BJ (cell line): ENCODE data around the gene IL22RA2. TPM values are rescaled to one million over a fixed set of nuclear protein-coding genes. Genes with fewer than 3 reads are reported as not detected.

ENCODE experiments used
- CTCF ChIA-PET: fragments of 350-600 bp; formaldehyde crosslinking; extraction: SDS; loops from one replicate; lab custom pipeline; 2021; ENCODE audit warnings: antibody characterized with exemption, inconsistent platforms; lab: Yijun Ruan, JAX
- POLR2A ChIA-PET: fragments of 300-600 bp; sonication (Branson Sonifier 250); formaldehyde crosslinking; extraction: SDS; loops from one replicate; lab custom pipeline; 2021; ENCODE audit warnings: antibody characterized with exemption; lab: Charles Lee
- DNase-seq: peaks from one replicate; pipeline ENCODE4 v3.0.0-alpha.2; 2011; ENCODE audit warnings: low read depth
- H3K27me3 ChIP-seq: 2 replicates; pipeline ENCODE4 v1.6.0; 2011; ENCODE audit warnings: low read length; ENCODE audit not compliant: control insufficient read depth, insufficient read depth
- H3K36me3 ChIP-seq: 2 replicates; pipeline ENCODE4 v1.5.1; 2011; ENCODE audit warnings: low read length; ENCODE audit not compliant: control insufficient read depth, insufficient read depth
- H3K4me3 ChIP-seq: 2 replicates; pipeline ENCODE4 v1.5.1; 2011; ENCODE audit warnings: low read depth, mild to moderate bottlenecking, control low read depth, low read length
- polyA plus RNA-seq: library from polyadenylated mRNA; depleted of rRNA; stranded (reverse); fragments of >200 nt; gene quantifications from 2 replicates; pipeline ENCODE4 v1.2.3, GENCODE V29; 2011
- TF ChIP-seq, protein P1 (sequence below): IDR thresholded peaks from 2 replicates; pipeline ENCODE4 v1.5.1; 2011; ENCODE audit warnings: low read depth, mild to moderate bottlenecking, control low read depth, inconsistent platforms, low read length, moderate library complexity; ENCODE audit not compliant: insufficient read depth

The IL22RA2 gene
- polyA plus RNA-seq, 1 experiment: not detected

DNA sequence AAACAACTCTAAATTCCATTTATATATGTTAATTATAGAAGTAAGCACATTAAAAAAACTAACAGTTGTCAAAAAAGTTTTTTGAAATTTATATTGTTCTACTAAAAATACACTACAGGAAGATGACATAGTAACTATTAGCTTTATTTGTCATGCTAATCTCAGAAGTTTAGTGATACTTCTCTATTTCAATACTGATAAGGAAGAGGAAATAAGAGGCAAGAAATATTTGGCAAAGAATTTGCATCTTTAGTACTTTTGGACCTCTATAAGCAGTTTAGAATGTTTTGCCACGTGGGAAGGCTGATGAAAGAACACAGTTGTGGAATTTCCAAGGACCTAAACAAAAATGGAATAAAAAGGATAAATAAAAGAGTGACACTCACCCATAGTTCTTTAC lies 33.1 kb upstream of the IL22RA2 start:
- Histone ChIP-seq H3K4me3 (no peak overlapping the region), H3K27me3 (no peaks in the 10 kb centered on the region), H3K36me3 (peaks cover 2% of the 10 kb centered on the region; the same call in 1 of the 2 replicates)
- ChIA-PET CTCF (interaction anchor here (0.8 kb wide), 1 partner anchor 33 kb away, joined by 4 read pairs; no protein-coding TSS in a partner anchor), POLR2A (no interaction called here)
- DNase-seq: no peak
- TF ChIP-seq, protein P1, sequence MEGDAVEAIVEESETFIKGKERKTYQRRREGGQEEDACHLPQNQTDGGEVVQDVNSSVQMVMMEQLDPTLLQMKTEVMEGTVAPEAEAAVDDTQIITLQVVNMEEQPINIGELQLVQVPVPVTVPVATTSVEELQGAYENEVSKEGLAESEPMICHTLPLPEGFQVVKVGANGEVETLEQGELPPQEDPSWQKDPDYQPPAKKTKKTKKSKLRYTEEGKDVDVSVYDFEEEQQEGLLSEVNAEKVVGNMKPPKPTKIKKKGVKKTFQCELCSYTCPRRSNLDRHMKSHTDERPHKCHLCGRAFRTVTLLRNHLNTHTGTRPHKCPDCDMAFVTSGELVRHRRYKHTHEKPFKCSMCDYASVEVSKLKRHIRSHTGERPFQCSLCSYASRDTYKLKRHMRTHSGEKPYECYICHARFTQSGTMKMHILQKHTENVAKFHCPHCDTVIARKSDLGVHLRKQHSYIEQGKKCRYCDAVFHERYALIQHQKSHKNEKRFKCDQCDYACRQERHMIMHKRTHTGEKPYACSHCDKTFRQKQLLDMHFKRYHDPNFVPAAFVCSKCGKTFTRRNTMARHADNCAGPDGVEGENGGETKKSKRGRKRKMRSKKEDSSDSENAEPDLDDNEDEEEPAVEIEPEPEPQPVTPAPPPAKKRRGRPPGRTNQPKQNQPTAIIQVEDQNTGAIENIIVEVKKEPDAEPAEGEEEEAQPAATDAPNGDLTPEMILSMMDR: no peak

DNA sequence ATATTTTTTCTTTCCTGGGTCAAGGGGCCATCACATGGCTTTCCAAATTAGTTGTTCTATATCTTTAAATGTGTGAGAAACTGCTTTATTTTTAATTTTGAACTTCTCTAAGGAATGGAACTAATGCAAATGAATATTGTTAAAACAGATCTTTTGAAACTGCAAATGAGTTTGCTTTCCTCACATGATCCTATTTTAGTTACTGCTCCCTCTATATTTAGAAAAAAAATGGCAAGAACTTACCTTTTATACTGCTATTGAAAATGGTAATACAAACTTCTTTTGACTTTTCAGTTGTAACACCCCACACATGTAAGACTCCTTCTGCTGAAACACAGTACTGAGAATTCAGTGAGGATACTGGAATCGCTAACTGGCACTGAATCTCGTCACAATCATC lies 29.8 kb upstream of the IL22RA2 start:
- ChIA-PET POLR2A (no interaction called here), CTCF (no interaction called here)
- Histone ChIP-seq H3K4me3 (no peak overlapping the region), H3K27me3 (no peaks in the 10 kb centered on the region), H3K36me3 (peaks cover 2% of the 10 kb centered on the region; the same call in 1 of the 2 replicates)
- TF ChIP-seq, protein P1: no peak
- no peak for DNase-seq

DNA sequence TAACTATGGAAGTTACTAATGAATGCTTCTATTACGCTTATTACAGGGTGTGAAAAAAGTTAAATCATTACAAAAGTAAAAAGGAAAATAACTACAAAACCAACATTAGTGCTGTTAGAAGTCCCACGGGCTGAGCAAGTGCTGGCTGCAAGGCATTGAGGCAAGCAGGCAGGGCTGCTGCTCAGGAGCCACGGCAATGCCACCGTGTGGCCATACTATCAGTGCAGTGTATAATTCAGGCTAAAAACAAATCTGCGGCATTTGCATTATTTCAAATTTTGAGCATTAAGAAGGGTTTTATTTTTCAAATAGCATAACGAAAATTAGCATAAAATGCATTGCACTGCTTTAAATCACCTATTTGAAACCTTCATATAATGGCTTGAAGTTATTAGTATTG lies 28.6 kb upstream of the IL22RA2 start:
- Histone ChIP-seq H3K27me3 (no peaks in the 10 kb centered on the region), H3K4me3 (no peak overlapping the region), H3K36me3 (peaks cover 3% of the 10 kb centered on the region; the same call in 1 of the 2 replicates)
- TF ChIP-seq, protein P1: no peak
- ChIA-PET CTCF (no interaction called here), POLR2A (no interaction called here)
- DNase-seq: no peak

DNA sequence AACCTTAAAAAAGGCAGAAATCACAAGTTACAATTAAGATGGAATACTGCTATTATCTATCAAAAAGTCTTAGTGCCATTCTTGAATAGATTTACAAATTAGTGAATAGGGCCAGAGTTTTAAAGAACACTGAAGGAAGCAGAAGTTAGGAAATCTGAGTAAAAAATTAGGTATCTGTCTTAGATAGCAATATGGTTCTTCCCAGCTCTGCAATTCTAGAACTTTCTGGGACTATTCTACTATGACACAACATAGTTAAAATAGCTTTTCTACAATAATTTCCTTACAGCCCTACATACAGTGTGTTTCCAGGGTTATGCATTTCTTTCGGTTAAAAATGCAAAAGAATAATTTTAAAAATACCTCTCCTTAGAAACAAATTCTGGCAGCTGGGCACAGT lies 27.6 kb upstream of the IL22RA2 start:
- DNase-seq: no peak
- TF ChIP-seq, protein P1: no peak
- ChIA-PET POLR2A (no interaction called here), CTCF (no interaction called here)
- H3K27me3 ChIP-seq: no peaks in the 10 kb centered on the region
- H3K36me3 ChIP-seq: peaks cover 3% of the 10 kb centered on the region; the same call in 1 of the 2 replicates
- no peak overlapping the region for H3K4me3 ChIP-seq

DNA sequence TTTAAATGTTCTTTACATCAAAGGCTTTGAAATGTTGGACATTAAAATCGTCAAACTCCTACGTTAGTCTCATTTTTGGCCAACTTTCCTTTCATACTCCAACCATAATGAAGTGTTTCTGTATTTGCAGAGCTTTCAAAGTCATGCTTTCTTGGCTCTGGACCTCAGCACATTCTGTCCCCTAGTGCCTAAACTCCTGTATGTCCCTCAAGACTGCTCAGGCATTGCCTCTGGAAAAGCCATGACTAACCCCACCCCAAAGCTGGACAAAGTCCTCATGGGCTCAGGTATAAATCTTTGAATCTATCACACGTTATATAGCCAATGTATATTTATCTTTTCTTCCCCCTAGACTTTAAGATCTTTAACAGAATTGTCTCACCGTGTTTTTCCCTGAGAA lies 26.8 kb upstream of the IL22RA2 start:
- H3K36me3 ChIP-seq: peaks cover 3% of the 10 kb centered on the region; the same call in 1 of the 2 replicates
- ChIA-PET CTCF (interaction anchor here (0.9 kb wide), 1 partner anchor 105 kb away, joined by 3 read pairs; no protein-coding TSS in a partner anchor), POLR2A (no interaction called here)
- no peak for DNase-seq
- no peak overlapping the region for H3K4me3 ChIP-seq
- H3K27me3 ChIP-seq: no peaks in the 10 kb centered on the region
- TF ChIP-seq, protein P1: no peak
